GM18502 (cell line): Measurements from ENCODE around the gene PPP2R5D.
"Not testable (repeated sequence)": the region's sequence is repeated elsewhere in the genome, so short reads cannot be mapped to it uniquely, and the experiment has no call there.

Experiments
- ATAC-seq: cut with Tn5 transposase; IDR thresholded peaks from one replicate; pipeline ENCODE4 v1.9.1; 2021; ENCODE audit warnings: mild to moderate bottlenecking; ENCODE audit not compliant: unreplicated experiment, poor library complexity

The PPP2R5D gene

DNA sequence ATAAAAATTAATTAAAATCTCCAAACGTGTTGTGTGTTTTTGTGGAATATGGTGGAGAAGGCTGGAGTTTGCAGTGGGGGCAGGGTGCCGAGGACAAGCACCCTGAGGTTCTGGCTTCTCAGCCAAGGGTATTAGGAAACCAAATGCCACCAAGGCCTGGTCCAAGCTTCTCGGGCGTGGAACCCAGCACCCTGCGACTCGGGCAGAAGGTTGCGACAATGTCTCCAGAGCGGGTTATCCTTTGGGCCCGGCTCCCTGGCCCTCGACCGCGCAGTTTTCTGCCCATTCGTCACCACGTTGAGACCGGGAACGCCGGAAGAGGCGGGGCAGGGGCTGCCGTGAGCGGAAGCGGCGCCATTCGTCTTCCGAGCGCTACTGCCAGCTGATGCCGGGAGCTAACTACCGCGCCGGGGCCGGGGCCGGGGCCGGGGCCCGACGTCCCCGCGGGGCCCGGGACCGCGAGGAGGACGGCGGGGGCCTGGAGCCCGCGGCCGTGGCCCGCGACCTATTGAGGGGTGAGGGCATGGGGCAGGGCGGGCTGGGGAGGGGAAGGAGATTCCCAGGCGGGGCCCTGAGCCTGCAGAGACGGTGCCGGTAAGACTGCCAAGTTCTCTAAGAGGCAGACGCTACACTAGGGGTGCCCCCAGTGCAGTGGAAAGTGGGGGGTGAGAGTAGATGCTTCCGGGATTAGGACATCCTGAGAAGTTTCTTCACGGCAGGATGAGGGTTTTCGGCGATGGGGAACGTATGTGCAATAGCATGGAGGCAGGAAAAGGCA lies 37.1 kb downstream of the PPP2R5D start, which contains the start of gene RRP36:
Gene RRP36, plus strand, starts transcription at position 354 of the 778 bp plus-strand sequence. Its CDS starts 32 bp downstream, at position 386.
- peak; percentile 79 for ATAC-seq

- ATAC-seq = no peak
Observed at GRCh38 chr6:43024436-43024835, 40.1 kb downstream of the PPP2R5D start.

- no peak for ATAC-seq
Observed at GRCh38 chr6:43026365-43026764, 42.0 kb downstream of the PPP2R5D start.

- ATAC-seq = no peak
Observed at GRCh38 chr6:43029120-43029519, 44.8 kb downstream of the PPP2R5D start.

- ATAC-seq = no peak
Observed at GRCh38 chr6:43032326-43032725, 48.0 kb downstream of the PPP2R5D start.

DNA sequence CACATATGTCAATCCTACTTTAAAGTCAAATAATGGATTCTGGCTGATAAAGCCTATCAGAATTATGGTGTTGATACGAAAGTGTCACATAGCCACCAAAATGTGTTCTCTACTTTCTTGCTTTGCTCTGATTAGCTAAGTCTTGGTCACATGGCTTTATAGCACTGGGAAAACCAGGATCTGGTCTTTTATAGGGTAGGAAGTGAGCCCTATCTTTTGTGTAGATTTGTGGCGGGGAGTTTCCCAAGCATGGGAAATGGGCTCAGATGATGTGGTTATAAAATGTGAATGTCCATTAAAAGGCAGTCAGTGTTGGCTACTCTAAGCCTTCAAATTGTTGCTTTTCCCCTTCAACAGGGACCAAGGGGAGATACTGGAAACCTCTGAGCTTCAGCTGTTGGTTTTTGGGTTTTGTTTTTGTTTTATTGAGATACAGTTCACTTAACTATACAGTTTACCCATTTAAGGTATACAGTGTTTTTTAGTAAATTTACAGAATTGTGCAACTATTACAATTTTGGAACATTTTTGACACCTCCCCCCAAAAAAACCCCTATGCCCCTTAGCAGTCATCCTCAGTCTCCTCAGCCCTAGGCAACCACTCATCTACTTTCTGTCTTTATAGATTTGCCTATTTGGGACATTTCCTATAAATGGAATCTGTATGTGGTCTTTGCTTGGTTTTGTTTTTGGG lies 49.3 kb downstream of the PPP2R5D start:
- no peak for ATAC-seq

GRCh38 chr6:43034190-43034525 lies 49.8 kb downstream of the PPP2R5D start:
- no peak for ATAC-seq

- no peak for ATAC-seq
Observed at GRCh38 chr6:43035495-43036194, 51.3 kb downstream of the PPP2R5D start.

DNA sequence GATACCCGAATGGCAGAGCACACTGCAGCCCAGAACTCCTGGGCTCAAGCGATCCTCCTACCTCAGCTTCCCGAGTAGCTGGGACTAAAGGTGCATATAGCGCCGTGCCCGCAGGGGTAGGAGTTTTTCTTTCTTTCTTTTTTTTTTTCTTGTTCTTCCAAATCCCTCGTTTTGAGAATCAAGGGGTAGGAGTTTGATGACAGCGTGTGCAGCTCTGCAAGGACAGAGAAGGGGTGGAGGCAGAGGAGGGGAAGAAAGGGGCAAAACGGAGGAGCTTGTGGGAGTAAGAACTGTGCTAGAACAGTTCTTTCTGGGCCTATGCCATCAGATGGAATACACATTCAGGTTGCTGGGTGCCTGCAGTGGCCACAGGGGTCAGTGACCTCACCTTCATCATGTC lies 52.3 kb downstream of the PPP2R5D start:
- no peak for ATAC-seq

DNA sequence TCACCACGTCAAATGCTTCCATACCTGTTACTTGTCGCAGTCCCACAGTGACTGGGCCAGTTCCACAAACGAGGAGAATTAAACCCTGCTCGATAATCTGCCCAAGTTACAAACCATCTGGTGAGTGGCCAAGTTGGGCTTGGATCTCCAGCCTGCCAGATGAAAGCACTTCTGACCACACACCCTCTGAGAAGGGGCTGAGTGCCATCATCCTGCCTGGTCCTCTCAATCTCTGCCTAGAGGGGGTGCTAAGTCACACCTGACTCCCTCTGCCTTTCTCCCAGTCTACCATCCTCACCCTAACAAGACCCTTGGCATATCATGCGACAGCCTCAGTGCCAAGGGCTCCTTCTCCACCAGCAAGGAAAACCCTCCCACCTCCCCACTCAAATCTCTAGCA lies 52.8 kb downstream of the PPP2R5D start:
- no peak for ATAC-seq

- ATAC-seq = no peak
Observed at GRCh38 chr6:43037706-43038105, 53.3 kb downstream of the PPP2R5D start.

- no peak for ATAC-seq
Observed at GRCh38 chr6:43038727-43039126, 54.4 kb downstream of the PPP2R5D start.

GRCh38 chr6:43040542-43041257 lies 56.3 kb downstream of the PPP2R5D start:
- ATAC-seq = no peak

- not testable (repeated sequence) for ATAC-seq
Observed at GRCh38 chr6:43041475-43041874, 57.1 kb downstream of the PPP2R5D start.

DNA sequence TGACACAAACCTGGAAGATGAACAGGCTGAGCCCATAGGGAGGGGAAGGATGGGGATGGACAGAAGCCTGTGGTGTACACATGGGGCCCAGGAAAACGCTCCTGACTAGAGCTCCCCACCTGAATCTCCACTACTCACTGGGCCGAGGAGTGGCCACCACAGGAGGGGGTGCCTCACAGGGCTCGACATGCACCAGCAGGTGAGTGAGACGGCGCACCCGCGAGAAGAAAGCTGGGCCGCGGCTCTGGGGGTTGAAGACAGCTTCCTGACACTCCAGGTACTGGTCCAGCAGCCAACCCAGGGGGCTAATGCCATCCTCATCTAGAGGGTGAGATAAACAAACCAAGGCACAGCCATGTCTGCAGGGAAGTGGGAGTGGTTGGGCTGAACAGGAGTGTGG lies 58.9 kb downstream of the PPP2R5D start:
- ATAC-seq = no peak

GRCh38 chr6:43045371-43045930 lies 61.1 kb downstream of the PPP2R5D start:
- no peak for ATAC-seq

DNA sequence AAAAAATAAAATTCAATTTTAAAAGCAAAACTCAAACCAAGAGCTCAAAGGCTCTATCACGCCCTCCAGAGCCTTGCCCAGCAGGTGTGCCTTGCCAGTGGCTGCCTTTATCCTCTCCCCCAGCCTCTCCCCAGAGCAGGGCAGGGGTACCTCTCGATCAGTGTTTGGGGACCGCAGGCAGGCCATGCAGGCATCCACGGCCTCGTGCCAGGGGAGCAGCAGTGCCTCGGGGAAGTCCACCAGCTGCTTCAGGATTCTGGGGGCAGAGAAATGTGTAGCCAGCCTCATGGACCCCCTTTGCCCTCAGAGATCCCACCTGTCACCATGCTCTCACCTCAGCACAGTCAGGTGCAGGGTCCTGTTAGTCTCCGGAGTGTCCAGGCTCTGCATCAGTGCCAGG lies 63.6 kb downstream of the PPP2R5D start:
- ATAC-seq = no peak

DNA sequence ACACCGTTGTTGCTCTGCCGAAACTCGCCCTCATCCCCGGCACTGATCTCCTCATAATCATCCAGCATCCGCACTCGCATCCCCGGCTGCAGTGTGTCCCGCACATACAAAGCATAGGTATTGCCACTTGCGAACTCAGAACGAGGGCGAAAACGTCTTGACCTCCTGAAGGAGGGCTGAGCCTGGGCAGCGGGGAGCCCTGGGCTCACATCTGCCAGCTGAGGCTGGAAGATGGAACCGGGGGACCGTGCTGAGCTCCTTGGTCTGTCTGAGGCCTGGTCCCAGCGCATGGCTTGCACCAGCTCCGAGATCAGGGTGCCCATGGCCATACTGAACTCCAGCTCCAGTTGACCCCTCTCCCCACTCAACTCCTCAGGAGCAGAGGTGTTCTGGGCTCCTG lies 66.6 kb downstream of the PPP2R5D start:
- no peak for ATAC-seq

GRCh38 chr6:43052225-43052841 lies 68.0 kb downstream of the PPP2R5D start:
- no peak for ATAC-seq
